Eye (tissue), 1 donor: ENCODE data around the gene CAMK2B.
A peak's percentile ranks its signal among the peaks of the same experiment; 100 is the strongest.

Source experiments
- DNase-seq: peaks from one replicate; pipeline ENCODE4 v3.0.0-alpha.2; 2015

CAMK2B gene

GRCh38 chr7:44329081-44329480 lies 3.7 kb upstream of the CAMK2B start:
- no peak for DNase-seq

DNA sequence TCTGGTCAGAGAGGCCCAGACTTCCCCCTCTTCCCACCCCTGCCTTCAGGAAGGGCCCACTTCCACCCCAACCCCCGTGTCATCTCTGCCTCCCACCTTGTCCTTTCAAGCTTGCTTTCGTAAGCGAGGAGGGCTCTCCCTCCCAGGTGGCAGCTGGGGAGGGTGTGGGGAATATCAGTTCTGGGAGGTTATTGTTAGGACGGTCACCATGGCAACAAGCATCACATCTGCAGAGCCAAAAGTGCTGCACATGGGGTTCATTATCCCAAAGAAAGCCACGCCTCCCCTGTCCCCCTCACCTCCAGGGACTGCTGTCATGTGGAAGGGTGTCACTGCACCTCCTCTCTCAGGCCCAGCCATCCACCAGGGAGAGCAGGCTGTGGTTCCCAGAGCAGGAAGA lies 2.6 kb upstream of the CAMK2B start:
- no peak for DNase-seq

DNA sequence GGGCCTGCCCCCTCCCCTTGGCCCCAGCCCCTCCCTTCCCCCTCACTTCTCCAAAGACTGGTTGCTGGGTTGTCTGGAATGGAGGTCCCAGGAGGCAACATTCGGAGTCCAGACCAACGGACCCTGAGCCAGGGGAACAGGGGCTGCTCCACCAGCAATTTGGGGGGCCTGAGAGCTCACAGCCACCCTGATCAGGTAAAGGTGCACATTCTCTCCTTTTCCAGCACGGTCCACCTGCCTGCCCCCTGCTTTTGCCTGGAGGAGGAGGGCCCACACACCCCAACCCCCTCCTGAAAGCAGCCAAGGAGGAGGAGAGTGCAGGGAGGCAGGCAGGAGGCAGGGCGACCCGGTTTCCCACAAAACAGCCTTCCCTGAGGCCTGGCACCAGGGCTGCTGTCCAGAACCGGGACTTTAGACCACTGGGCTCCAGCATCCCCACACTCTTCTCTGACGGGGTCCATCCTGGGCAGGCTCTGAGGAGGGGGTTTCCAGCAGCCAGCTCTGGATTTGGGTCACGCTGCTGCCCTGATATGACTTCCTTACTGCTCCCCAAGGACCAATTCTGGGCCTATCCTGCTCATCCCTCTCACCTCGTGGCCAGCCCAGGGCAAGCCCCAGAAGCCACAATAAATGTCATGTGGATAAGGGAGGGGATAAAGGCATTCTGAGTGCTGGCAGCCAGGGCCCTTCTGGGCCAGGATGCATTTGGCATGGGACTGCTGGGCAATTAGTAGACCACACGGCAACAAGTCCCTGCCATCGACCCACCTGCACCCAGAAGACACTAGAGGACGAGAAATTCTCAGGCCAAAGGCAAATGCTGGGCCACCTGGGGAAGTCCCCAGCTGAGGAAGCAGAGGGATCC lies 1.1 kb upstream of the CAMK2B start:
- no peak for DNase-seq

DNA sequence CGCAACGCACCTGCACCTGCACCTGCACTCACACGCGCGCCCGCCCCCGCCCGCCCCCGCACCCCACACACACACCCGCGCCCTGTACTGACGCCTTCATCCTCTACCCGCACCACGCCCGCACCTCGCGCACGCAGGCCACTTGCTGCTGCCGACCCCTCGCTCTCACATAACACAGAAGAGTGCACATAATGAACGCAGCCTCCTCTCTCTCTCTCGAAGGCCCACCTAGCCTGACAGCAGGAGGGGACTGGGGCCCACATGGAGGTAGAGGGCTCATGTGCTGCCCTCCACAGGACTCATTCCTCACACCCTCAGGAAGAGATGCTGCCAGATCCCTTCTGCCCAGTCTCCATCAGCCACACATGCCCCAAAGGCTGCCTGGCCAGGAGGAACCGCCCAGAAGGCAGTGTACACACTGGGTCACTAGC lies 432 bp upstream of the CAMK2B start:
- DNase-seq, result peak; percentile 63

DNA sequence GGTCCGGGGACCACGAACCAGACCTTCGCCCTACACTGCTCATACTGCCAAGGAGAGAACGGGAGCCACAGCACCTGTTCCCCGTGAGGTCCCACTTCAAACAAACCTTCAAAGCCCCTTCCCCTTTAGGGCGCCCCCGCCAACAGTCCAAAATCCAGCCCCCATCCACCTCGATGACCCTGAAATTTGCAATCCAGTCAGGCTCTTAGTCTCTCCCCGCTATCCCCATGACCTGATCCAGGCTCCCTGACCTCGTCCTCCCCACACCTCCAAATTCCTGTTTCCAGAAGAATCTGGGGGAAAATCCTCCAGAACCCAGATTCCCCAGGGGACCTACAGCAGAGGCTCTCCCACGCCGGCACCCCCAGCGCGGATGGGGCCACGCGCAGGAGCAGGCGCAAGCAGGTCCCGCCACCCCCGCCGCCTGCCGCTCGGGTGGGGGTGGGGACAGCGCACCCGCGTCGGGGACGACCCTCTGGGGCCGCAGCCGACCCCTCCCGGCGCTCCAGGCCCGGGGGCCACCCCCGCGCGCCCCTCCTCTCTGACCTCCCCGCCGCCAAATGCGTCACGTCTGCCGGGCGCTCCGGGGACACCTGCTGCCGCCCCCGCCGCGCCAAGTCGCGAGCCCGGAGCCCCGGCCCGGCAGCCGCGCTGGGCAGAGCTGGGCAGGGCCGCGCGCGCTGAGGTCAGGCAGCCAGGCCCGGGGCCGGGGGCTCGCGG lies 753 bp downstream of the CAMK2B start:
- DNase-seq, result peak; percentile 28

DNA sequence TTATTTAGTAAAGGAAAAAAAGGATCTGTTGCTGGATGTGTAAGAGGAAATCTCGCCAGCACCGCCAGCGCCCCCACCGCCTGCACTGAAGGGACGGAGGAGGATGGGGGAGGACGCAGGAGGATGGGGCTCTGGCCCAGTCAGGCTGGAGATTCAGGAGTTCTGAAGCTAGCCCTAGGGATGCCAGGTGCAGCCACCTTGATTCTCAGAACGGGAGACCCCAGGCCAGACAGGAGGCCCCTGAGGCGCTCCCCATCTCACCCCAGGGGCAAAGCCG lies 1.3 kb downstream of the CAMK2B start:
- DNase-seq, result no peak

DNA sequence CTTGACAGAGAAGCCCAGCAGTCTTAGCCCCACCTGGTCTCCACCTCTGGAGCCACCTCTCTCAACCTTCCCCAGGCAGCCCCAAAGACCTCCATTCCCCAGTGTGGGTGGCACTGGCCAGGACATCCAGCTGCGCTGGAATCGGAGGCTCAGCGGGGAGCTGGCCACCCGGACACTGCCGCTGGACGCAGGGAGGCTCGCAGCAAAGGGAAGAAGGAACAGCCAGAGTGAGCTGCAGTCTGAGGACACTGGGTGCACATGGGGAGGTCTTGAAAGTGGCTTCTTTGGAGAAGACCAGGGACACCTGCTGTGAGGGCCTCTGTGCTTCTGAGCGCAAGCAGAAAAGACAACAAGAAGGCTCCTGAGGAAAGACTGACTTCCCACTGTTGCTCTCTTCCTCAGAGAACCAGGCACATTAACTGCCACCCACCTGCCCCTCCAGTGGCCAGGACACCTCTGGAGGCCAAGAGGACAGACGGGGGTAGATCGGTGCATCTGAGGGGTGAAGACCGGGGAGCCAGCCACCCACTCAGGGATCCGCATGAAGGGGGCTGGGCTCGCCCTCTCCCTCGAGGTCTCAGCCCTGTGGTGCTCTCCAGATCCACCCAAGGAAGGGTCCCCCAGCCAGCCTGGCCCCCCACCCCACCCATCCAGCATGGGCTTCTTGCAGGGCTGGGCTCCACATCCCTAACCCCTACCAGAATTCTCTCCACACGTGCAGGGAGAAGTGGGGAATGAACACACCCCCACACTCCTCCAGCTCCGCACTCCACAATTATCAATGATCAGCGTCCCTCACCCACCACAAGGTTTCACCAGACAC lies 1.8 kb downstream of the CAMK2B start:
- no peak for DNase-seq

- no peak for DNase-seq
Observed at GRCh38 chr7:44322631-44323363, 2.6 kb downstream of the CAMK2B start.

GRCh38 chr7:44321796-44322195 lies 3.6 kb downstream of the CAMK2B start:
- no peak for DNase-seq

GRCh38 chr7:44320794-44321371 lies 4.5 kb downstream of the CAMK2B start:
- no peak for DNase-seq

DNA sequence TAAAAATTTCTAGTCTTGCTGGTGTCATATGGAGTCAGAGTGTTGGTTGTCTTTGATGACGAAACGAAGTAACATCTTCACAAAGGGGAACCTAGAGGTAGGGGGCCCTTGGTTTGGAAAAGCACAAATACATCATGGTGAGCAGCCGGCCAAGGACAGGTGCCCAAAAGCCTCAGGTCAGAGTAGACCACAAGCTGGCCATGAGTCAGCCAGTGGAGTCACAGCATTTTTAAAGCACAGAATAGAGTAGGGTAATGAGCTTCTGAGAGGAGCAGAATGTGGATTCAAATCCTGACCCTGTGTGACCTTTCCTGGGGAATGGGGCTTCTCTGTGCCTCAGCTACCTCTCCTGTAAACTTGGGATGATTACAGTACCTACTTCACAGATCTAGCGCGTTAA lies 5.3 kb downstream of the CAMK2B start:
- DNase-seq, result no peak

DNA sequence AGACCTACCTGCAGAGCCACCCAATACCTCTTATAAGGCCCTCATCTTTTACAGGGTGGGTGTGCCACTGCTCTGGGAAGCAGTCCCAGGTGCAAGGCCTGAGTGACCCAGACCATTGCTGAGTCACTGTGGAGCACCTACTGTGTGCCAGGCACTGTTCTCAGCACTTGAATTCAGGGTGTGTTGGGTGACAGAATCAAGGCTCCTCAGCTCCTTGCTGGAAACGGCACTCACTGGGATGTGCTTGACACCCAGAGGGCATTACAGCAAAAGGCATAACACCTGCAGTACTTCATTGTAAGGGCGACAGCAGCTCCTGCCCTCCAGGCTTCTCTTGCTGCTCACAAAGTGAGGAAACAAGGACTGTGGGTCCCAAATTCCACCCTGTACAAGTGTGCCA lies 7.1 kb downstream of the CAMK2B start:
- no peak for DNase-seq

DNA sequence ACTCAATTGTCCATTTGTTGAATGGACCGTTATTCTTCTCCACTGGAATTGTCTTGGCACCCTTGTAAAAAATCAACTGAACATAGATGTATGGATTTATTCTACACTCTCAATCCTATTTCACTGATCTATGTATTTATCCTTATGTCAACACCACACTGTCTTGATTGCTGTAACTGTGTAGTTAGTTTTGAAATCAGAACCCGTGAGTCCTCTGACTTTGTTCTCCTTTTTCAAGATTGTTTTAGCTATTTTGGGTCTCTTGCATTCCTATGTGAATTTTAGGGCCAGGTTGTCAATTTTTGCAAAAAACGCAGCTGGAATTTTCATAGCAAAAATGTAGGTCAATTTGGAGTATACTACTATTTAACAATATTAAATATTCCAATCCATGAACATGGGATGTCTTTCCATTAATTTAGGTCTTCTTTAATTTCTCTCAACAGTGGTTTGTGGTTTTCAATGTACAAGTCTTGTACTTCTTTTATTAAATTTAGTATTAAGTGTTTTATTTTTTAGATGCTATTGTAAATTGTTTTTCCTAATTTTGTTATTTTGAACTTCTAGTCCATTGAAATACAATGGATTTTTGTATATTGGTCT lies 10.0 kb downstream of the CAMK2B start:
- DNase-seq, result no peak

DNA sequence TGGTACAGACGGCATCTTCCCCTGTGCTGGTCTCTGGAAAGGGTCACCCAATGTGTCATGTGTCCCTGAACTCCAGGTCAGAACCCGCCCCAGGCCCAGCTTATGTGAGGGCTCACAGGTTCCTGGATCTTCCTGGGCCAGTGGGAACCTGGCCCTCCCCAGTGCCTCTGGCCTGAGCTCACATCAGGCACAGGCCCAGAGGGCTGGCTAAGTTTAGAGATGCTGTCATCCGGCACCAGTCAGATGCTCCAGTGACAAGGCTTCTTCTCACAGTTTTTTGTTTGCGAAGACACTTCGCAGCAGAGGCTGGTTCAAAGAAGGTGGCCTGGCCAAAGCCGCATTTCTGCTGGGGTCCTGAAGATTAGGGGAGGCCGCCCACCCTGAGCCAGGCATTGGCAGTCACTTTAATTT lies 11.8 kb downstream of the CAMK2B start:
- DNase-seq, result no peak

DNA sequence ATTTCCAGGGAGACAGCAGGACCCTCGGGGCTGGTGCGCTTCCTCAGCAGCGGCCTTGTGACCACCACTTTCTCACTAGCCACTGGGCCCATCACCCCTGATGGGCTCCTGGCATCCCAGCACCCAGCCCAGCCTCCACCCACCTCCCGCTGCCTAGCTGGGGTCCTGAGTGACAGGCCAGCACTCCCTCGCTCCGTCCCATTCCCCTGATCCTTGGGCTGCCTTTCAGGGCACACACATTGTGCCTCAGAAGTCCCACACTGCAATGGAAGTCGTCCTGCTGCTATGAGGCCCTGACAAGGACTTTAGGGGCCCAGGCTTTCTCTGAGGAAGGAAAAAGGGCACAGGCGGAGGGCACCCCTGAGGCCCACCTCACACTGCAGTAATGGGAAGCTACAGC lies 12.4 kb downstream of the CAMK2B start:
- no peak for DNase-seq

- DNase-seq, result no peak
Observed at GRCh38 chr7:44311561-44312495, 13.6 kb downstream of the CAMK2B start.

DNA sequence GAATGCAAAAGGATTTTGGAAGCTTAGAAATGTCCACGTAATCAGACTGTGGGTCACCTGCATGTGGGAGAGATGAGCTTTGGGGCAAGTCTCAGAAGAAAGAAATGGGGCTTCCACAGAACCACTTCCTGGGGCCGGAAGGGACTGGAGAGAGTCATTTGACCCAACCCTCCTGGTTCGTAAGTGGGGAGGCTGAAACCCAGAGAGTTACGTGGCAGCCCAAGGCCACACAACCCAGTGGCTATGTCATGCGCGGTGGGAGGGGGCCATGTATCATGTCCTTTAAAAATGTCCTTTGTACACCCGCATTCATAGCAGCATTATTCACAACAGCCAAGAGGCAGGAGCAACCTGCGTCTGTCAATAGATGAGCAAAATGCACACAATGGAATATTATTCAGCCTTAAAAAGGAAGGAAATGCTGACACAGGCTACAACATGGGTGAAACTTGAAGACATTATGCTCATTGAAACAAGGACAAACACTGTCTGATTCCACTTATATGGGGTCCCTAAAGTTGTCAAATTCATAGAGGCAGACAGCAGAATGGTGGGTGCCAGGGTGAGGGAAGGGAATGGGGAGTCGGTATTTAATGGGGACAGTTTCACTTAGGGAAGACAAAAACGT lies 15.1 kb downstream of the CAMK2B start:
- DNase-seq, result no peak

DNA sequence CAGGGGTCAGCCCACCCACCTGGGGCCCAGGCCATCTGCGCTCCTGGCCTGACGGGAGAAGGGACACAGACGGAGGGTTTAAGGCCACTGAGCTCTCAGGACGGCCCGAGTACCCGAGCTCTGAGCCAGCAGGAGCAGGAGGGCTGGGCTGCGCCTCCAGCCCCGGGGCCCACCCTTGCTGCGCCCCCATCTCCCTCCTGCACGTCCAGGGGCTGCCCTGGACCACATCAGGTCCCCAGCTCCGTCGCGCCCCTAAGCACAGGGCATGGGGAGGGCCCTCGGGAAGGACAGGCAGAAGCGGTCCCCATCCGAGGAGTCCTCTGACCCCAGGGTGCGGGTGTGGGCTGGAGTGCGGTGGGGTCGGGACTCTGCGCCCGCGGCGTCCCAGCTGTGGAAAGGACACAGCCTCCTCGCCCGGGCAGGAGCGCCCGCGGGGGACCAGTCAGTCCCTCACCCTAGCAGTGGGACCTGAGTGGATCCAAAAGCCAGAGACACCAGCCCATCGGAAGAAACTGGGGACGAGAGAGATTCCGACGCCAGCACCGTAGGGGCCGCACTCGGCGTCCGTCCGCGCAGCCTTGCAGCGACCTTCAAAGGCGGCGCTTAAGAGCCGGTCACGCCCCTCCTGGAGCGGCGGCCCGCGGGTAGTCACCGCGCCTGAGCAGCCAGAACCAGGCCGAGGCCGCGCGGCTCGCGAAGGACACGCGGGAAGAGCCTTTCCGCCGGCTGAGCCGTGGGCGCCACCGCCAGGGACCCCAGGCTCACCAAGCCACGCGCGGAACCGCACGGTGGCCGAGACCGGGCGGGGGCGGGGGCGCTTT lies 15.9 kb downstream of the CAMK2B start:
- DNase-seq, result peak; percentile 84

DNA sequence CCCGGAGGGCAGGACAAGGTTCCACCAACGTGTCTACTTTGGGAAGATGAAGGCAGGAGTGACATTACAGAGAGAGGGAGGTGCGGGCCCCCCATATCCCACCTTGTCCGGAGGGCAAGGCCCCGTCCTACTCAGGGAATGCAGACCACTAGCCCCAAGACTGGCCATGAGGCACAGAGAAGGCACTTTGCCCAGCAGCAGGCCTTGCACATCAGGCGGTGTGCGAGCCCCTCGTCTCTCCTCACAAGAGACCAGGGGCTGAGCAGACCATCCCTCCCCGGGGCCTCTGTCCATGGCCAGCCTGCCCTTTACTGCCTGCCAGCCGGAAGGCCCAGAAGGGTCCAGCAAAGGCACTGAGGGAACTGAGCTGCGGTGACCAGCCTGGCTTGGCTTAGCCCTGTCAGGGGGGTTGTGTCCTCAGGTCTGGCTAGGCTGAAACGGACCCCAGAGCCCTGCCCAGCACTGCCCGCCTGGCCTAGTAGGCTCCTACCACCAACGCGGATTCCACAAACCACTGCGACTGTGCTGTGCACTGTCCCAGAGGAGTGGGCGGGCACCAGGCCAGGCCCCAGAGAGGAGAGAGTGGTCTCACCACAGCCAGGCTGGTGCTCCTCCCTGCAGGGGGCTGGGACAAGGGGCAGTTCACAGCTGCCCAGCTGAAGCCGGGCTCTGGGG lies 16.7 kb downstream of the CAMK2B start:
- DNase-seq, result peak; percentile 44
